Measurements from ENCODE around the gene RABGAP1L.
"Not testable (repeated sequence)": the region's sequence is repeated elsewhere in the genome, so short reads cannot be mapped to it uniquely, and the experiment has no call there.

Gene RABGAP1L

GRCh38 chr1:174568551-174568950 lies 409.2 kb downstream of the RABGAP1L start:
- no peak for TF ChIP-seq CTCF (IDR thresholded peaks at IDR 0.05; ENCODE audit: extremely low read depth, insufficient read depth, missing control alignments)
- no peak for DNase-seq (ENCODE audit: low spot score)
- in situ Hi-C loops (cut with MboI; ENCODE audit: low pct_unique_long_range_greater_than_20kb, low sequenced_read_pairs, unreplicated experiment), result no loop called here

- no peak for DNase-seq (ENCODE audit: low spot score)
- in situ Hi-C loops (cut with MboI; ENCODE audit: low pct_unique_long_range_greater_than_20kb, low sequenced_read_pairs, unreplicated experiment), result no loop called here
- TF ChIP-seq CTCF (IDR thresholded peaks at IDR 0.05; ENCODE audit: extremely low read depth, insufficient read depth, missing control alignments), result no peak
These were observed 409.9 kb downstream of the RABGAP1L start for GRCh38 chr1:174569240-174569639.

- in situ Hi-C loops (cut with MboI; ENCODE audit: low pct_unique_long_range_greater_than_20kb, low sequenced_read_pairs, unreplicated experiment), result no loop called here
- DNase-seq (ENCODE audit: low spot score), result no peak
These were observed 413.5 kb downstream of the RABGAP1L start for GRCh38 chr1:174572771-174573170.

GRCh38 chr1:174576120-174576519 lies 416.8 kb downstream of the RABGAP1L start:
- DNase-seq (ENCODE audit: low spot score); in situ Hi-C loops (cut with MboI; ENCODE audit: low pct_unique_long_range_greater_than_20kb, low sequenced_read_pairs, unreplicated experiment): not testable (repeated sequence)

More at GRCh38 chr1:174572771-174573170, 413.5 kb downstream of the RABGAP1L start:
- TF ChIP-seq CTCF (IDR thresholded peaks at IDR 0.05; ENCODE audit: extremely low read depth, insufficient read depth, missing control alignments), result no peak

- in situ Hi-C loops (cut with MboI; ENCODE audit: low pct_unique_long_range_greater_than_20kb, low sequenced_read_pairs, unreplicated experiment), result no loop called here
- no peak for DNase-seq (ENCODE audit: low spot score)
- TF ChIP-seq CTCF (IDR thresholded peaks at IDR 0.05; ENCODE audit: extremely low read depth, insufficient read depth, missing control alignments), result no peak
These were observed 418.4 kb downstream of the RABGAP1L start for GRCh38 chr1:174577681-174578080.

GRCh38 chr1:174580801-174581200 lies 421.5 kb downstream of the RABGAP1L start:
- DNase-seq (ENCODE audit: low spot score), result no peak
- in situ Hi-C loops (cut with MboI; ENCODE audit: low pct_unique_long_range_greater_than_20kb, low sequenced_read_pairs, unreplicated experiment), result no loop called here
- TF ChIP-seq CTCF (IDR thresholded peaks at IDR 0.05; ENCODE audit: extremely low read depth, insufficient read depth, missing control alignments), result no peak

- TF ChIP-seq CTCF (IDR thresholded peaks at IDR 0.05; ENCODE audit: extremely low read depth, insufficient read depth, missing control alignments), result no peak
- no peak for DNase-seq (ENCODE audit: low spot score)
- in situ Hi-C loops (cut with MboI; ENCODE audit: low pct_unique_long_range_greater_than_20kb, low sequenced_read_pairs, unreplicated experiment), result no loop called here
These were observed 424.0 kb downstream of the RABGAP1L start for GRCh38 chr1:174583316-174583715.
